ENCODE data around the gene IGFBP3.

GRCh38 chr7:45967591-45968157 lies 46.6 kb upstream of the IGFBP3 start:
- TF ChIP-seq CTCF (IDR thresholded peaks at IDR 0.05) (no peak), POLR2AphosphoS5 (IDR thresholded peaks at IDR 0.05) (no peak)
